Mucosa of rectum (tissue), 2 donors: ENCODE data around the gene MMUT.
"Not testable (repeated sequence)": the region's sequence is repeated elsewhere in the genome, so short reads cannot be mapped to it uniquely, and the experiment has no call there.

ENCODE experiments used
- H3K27ac ChIP-seq, 2 donors: one replicate each; pipeline ENCODE4 v1.7.0; 2013; ENCODE audit warnings: inconsistent platforms in 2 of 2, low read depth in 2 of 2, low read length in 2 of 2
- H3K27me3 ChIP-seq, 2 donors: one replicate each; pipeline ENCODE4 v1.7.0; 2013; ENCODE audit warnings: low read length in 2 of 2; ENCODE audit not compliant: control insufficient read depth in 2 of 2, insufficient read depth in 2 of 2
- H3K36me3 ChIP-seq, 2 donors: one replicate each; pipeline ENCODE4 v1.7.0; 2013; ENCODE audit warnings: low read length in 2 of 2; ENCODE audit not compliant: control insufficient read depth in 2 of 2, insufficient read depth in 2 of 2
- H3K4me1 ChIP-seq, 2 donors: one replicate each; pipeline ENCODE4 v1.7.0; 2013; ENCODE audit warnings: low read length in 2 of 2, mild to moderate bottlenecking in 1 of 2; ENCODE audit not compliant: control insufficient read depth in 2 of 2, insufficient read depth in 2 of 2
- H3K4me3 ChIP-seq, 2 donors: one replicate each; pipeline ENCODE4 v1.7.0; 2013; ENCODE audit warnings: low read length in 2 of 2
- H3K9ac ChIP-seq, 2 donors: one replicate each; pipeline ENCODE4 v1.7.0; 2013; ENCODE audit warnings: low read length in 2 of 2, low read depth in 1 of 2, mild to moderate bottlenecking in 1 of 2
- H3K9me3 ChIP-seq, 2 donors: one replicate each; pipeline ENCODE4 v1.7.0; 2013; ENCODE audit warnings: low read length in 2 of 2; ENCODE audit not compliant: control insufficient read depth in 2 of 2
- donor health status: healthy.
- donor health status: Normal muscosa, but diverticular disease.

The MMUT gene

GRCh38 chr6:49479308-49479970 is 16.4 kb upstream of the MMUT start:
- H3K9me3 ChIP-seq, result no peaks in the 10 kb centered on the region
- H3K27me3 ChIP-seq, result no peaks in the 10 kb centered on the region
- H3K4me3 ChIP-seq, result no peak overlapping the region
- peak overlapping the region in 1 of 2 donors; percentile 14 for H3K27ac ChIP-seq
- H3K4me1 ChIP-seq, result peaks cover 0 to 8% of the 10 kb centered on the region in 2 donors
- no peaks in the 10 kb centered on the region for H3K36me3 ChIP-seq
- no peak overlapping the region for H3K9ac ChIP-seq

DNA sequence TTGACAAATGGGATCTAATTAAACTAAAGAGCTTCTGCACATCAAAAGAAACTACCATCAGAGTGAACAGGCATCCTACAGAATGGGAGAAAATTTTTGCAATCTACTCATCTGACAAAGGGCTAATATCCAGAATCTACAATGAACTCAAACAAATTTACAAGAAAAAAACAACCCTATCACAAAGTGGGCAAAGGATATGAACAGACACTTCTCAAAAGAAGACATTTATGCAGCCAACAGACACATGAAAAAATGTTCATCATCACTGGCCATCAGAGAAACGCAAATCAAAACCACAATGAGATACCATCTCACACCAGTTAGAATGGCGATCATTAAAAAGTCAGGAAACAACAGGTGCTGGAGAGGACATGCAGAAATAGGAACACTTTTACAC is 13.5 kb upstream of the MMUT start:
- H3K36me3 ChIP-seq, H3K4me1 ChIP-seq, H3K4me3 ChIP-seq, H3K9ac ChIP-seq, H3K27ac ChIP-seq, H3K27me3 ChIP-seq, H3K9me3 ChIP-seq: not testable (repeated sequence)

DNA sequence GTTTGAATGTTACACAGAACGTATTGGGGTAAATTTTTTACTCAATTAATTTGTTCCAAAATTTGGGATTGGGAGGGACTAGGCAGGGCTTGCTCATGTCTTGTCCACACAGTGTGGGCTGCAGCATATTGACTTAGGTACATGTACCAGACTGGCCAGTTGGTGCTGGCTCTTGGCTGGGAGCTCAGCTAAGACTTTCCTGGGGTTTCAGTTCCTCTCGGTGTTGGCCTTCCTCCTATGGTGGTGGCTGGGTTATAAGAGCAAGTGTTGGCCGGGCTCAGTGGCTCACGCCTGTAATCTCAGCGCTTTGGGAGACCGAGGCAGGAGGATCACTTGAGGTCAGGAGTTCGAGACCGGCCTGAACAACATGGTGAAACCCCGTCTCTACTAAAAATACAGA is 5.0 kb upstream of the MMUT start:
- Histone ChIP-seq H3K27ac (no peak overlapping the region), H3K4me1 (peaks cover 0 to 7% of the 10 kb centered on the region in 2 donors), H3K27me3 (no peaks in the 10 kb centered on the region), H3K36me3 (peaks cover 3 to 4% of the 10 kb centered on the region in 2 donors), H3K9me3 (no peaks in the 10 kb centered on the region), H3K4me3 (no peak overlapping the region), H3K9ac (no peak overlapping the region)

GRCh38 chr6:49464691-49465090 is 1.6 kb upstream of the MMUT start:
- Histone ChIP-seq H3K36me3 (no peaks in the 10 kb centered on the region), H3K4me3 (no peak overlapping the region), H3K4me1 (peaks cover 4 to 18% of the 10 kb centered on the region in 2 donors), H3K9ac (no peak overlapping the region), H3K9me3 (no peaks in the 10 kb centered on the region), H3K27me3 (no peaks in the 10 kb centered on the region), H3K27ac (no peak overlapping the region)

DNA sequence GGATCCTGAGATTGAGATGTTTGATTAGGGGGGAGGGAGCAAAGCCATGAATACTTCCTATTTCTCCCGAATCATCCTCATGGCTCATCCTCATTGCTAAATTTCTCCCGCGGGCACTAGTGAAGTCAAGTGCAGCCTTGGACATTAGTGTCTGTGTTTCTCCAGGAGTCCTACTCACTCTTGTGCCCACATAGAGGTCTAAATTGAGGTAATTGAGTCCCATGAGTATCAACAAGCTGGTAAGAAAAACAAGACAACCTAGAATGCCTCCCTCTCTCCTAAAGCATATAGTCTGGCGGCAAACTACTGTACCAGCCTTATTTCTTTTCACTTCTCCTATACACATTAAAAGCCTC is 537 bp upstream of the MMUT start:
- no peaks in the 10 kb centered on the region for H3K9me3 ChIP-seq
- H3K27ac ChIP-seq, result peak overlapping the region; percentile 87 to 90
- no peaks in the 10 kb centered on the region for H3K36me3 ChIP-seq
- H3K4me1 ChIP-seq, result peaks cover 4 to 18% of the 10 kb centered on the region in 2 donors
- H3K9ac ChIP-seq, result peak overlapping the region; percentile 98 to 100
- peak overlapping the region; percentile 96 to 100 for H3K4me3 ChIP-seq
- H3K27me3 ChIP-seq, result no peaks in the 10 kb centered on the region

GRCh38 chr6:49462599-49462926 is 490 bp downstream of the MMUT start:
- no peaks in the 10 kb centered on the region for H3K9me3 ChIP-seq
- H3K4me1 ChIP-seq, result peaks cover 4 to 18% of the 10 kb centered on the region in 2 donors
- peak overlapping the region; percentile 87 to 90 for H3K27ac ChIP-seq
- H3K36me3 ChIP-seq, result no peaks in the 10 kb centered on the region
- H3K9ac ChIP-seq, result peak overlapping the region; percentile 98 to 100
- peak overlapping the region; percentile 96 to 100 for H3K4me3 ChIP-seq
- no peaks in the 10 kb centered on the region for H3K27me3 ChIP-seq

DNA sequence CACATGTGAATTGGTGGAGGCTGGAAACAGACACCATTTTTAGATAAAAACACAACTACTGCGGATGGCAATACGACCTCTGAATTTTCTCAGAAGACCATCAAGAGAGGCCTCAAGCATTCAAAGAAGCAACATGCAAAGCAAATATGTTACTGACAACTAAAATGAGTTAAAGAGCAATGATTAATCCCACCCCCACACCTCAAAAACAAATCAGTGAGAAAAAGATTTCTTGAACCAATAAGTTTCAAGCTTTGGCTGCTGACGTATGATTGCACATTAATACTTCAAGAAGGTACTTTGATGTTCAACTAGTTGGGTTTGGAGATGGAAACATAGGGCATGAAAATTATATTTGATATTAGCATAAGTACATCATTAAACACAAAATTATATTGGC is 982 bp downstream of the MMUT start:
- Histone ChIP-seq H3K4me3 (peak overlapping the region; percentile 96 to 100), H3K9ac (peak overlapping the region; percentile 98 to 100), H3K36me3 (peaks cover 1 to 2% of the 10 kb centered on the region in 2 donors), H3K27ac (peak overlapping the region in 1 of 2 donors; percentile 87), H3K9me3 (no peaks in the 10 kb centered on the region), H3K4me1 (peaks cover 4 to 18% of the 10 kb centered on the region in 2 donors), H3K27me3 (no peaks in the 10 kb centered on the region)

DNA sequence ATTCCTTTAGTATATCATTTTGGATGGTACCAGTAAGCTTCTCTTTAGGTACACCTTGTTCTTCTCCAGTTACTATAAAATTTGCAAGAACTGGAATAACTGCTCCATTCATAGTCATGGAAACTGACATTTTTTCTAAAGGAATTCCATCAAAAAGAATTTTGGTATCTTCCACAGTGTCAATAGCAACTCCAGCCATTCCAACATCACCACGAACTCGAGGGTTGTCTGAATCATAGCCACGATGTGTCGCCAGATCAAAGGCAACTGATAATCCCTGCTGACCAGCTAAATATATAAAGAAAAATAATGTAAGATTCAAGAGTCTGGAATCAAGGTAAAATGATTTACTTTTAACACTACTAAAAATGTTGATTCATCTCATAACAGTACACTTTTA is 5.3 kb downstream of the MMUT start:
- Histone ChIP-seq H3K36me3 (peaks cover 14 to 15% of the 10 kb centered on the region in 2 donors), H3K9ac (no peak overlapping the region), H3K27me3 (no peaks in the 10 kb centered on the region), H3K4me3 (no peak overlapping the region), H3K9me3 (no peaks in the 10 kb centered on the region), H3K27ac (no peak overlapping the region), H3K4me1 (peaks cover 4 to 11% of the 10 kb centered on the region in 2 donors)

DNA sequence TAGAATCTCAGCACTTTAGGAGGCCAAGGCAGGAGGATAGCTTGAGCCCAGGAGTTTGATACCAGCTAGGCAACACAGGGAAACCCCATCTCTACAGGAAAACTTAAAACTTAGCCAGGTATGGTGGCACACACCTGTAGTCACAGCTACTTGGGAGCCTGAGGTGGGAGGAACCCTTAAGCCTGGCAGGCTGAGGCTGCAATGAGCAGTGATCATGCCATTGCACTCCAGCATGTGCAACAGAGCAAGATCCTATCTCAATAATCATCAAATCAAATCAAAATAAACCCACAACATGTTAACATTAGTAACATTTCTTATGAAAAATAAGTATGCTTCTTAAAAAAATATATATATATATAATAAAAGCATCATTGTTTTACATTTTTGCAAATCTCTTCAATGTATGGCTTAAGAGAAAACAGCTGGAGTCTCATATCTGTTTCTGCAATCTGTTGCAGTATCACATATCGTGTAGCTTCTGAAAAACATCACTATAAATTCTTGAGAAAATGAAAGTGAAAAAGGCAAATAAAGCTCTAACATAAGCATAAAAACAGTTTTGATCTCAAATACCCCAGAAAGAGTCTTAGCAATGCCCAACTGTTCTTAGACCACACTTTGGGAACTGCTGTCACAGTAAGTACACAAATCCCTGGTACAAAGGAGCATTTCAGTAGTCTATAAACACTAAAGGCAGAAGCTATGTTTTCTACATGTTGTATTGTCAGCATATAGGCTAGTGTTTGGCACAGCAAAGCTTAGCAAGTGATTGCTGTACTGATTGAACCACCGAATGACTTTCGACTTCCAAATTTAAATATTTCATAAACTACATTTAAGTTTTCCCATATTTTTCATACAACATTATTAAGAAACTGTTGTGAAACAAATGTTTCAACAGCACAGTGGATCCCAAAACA is 8.0 kb downstream of the MMUT start:
- Histone ChIP-seq H3K27me3 (no peaks in the 10 kb centered on the region), H3K9me3 (no peaks in the 10 kb centered on the region), H3K9ac (no peak overlapping the region), H3K27ac (no peak overlapping the region), H3K4me3 (no peak overlapping the region), H3K36me3 (peaks cover 26 to 27% of the 10 kb centered on the region in 2 donors), H3K4me1 (no peaks in the 10 kb centered on the region)

- Histone ChIP-seq H3K9ac (no peak overlapping the region), H3K9me3 (no peaks in the 10 kb centered on the region), H3K27me3 (no peaks in the 10 kb centered on the region), H3K36me3 (peaks cover 33 to 34% of the 10 kb centered on the region in 2 donors), H3K4me3 (no peak overlapping the region), H3K27ac (no peak overlapping the region), H3K4me1 (no peaks in the 10 kb centered on the region)
Observed at GRCh38 chr6:49453221-49453620, 9.8 kb downstream of the MMUT start.
